ENCODE measurements around the gene TIAM2.
"Not testable (repeated sequence)": the region's sequence is repeated elsewhere in the genome, so short reads cannot be mapped to it uniquely, and the experiment has no call there.

Gene TIAM2

DNA sequence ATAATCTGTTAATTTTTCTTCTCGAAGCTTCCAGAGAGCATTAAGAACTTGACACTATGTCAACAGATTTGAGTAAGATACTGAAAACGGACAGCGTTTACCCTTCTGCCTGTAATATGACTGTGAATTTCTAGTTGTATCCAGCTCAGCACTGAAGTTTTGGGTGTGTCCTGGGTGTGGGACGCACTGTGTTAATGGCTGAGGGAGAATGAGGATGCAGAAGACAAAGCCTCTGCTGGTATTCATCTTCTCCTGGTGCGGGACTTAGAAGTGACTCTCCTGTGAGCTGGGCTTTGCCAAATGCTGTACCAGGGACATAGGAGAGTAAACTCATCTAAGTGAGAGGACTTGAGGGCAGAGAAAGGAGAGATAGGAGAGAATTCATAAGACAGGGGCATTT, 178.4 kb downstream of the TIAM2 start:
- DNase-seq: no peak

- DNase-seq: peak in 2 of 4 experiments; percentile 3 to 4
These were observed 179.6 kb downstream of the TIAM2 start for GRCh38 chr6:155174576-155175211.

DNA sequence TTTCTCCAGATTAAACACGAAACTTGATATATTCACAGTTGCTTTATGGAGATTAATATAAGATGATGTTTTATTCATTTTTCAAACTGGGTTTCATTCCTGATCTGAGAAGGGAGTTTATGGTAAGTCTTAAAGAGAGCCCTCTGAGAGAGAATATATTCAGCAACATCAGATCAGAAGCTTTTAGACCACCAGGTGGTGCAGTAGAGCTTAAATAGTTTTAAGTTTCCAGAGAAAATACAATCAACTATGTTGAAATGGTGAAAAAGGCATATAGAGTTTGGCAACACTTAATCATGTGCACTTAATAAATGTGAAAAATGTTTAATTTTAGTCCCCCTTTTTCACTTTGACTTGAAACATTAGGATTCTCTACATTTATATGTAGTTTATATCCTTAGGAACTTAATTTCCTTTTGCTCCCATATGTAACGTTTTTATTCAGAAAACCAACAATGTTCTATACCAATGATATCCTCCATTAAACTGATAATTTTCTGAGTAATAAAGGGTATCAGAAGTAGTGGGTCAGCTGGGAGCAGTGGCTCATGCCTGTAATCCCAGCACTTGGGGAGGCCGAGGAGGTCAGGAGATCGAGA, 182.3 kb downstream of the TIAM2 start:
- DNase-seq: no peak

DNA sequence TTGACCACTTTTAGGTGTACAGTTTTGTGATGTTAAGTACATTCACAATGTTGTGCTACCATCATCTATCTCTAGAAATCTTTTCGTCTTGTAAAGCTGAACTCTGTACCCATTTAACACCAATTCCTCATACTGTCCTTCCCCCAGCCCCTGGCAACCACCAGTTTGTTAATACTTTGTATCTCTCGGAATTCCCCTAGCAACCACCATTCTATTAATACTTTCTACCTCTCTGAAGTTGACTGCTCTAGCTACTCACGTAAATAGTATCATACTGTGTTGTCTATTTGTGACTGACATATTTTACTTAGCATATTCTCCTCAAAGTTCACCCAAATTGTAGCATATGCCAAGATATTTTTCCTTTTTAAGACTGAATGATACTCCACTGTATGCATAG, 186.4 kb downstream of the TIAM2 start:
- no peak for DNase-seq

DNA sequence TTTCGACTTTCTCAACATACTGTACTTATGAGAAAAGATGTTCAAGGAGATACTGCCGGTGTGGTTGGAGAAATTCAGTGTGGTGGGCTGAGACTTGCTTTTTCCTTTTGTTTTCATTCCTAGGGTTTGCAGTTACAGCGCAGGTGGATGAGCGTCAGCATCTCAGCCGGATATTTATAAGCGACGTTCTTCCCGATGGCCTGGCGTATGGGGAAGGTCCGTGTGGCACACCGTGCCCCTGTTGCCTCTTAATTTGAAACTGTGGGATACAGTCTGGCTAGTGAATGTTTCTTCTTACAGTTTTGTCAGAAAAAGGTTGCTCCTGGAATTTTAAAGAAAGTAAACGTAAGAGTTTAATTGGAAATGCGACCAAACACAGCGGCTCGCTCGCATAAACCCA, 187.0 kb downstream of the TIAM2 start:
- no peak for DNase-seq

- DNase-seq: no peak
These were observed 188.0 kb downstream of the TIAM2 start for GRCh38 chr6:155183095-155183494.

DNA sequence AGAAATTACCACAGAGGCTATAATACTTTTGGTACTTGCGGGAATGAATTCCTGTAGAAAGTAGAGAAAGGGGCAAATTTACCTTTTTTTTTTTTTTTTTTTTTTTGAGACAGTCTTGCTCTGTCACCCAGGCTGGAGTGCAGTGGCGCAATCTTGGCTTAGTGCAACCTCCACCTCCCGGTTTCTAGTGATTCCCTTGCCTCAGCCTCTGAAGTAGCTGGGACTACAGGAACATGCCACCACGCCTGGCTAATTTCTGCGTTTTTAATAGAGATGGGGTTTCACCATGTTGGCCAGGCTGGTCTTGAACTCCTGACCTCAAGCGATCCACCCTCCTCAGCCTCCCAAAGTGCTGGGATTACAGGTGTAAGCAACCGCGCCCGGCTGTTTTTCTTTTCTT, 189.9 kb downstream of the TIAM2 start:
- DNase-seq: not testable (repeated sequence)

DNA sequence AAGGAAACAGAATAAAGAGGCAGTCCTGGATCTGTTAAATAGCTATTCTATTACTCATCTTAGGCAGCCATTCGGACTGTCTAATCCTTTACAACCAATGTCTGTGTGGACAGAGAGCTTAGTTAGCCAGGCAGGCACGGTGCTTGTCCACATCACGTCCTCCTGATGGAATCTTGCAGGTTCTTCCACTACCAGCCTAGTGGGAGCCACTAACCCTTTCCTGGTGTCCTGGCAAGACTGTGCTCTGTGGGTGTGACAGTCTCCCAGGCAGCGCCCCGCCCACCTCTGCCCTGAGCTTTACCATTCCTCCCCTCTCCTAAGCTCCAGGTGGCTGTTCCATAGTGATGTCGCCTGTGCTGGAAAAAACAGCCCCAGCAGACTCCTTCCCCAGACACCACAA, 190.4 kb downstream of the TIAM2 start:
- no peak for DNase-seq

DNA sequence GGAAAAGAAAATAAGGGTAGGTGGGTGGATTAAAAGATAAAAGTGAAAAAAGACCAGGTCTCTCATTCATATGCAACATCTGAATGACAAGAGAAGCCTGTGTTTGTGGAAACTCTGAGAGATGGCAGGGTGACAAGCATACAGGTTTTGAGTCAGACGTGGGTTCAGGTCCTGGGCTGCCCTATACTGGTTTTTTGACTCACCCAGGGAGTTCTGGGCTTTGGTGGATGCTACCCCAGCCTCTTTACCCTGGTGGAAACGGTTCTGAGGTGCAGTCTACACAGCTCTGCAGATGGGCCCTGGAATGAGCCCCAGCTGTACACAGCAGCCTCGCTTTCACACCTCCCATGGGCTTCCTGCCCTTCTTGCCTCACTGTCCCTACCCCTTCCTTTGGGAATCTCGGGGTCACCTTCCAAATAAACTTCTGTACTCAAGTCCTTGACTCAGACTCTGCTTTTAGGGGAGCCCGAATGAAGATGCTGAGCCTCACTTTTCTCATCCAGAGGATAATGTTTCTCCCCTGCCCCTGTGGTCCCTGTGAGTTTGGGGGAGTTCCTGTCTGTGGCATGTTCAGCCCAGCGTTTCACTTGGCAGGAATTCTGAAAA, 191.0 kb downstream of the TIAM2 start:
- DNase-seq: peak in 1 of 4 experiments; percentile 10

DNA sequence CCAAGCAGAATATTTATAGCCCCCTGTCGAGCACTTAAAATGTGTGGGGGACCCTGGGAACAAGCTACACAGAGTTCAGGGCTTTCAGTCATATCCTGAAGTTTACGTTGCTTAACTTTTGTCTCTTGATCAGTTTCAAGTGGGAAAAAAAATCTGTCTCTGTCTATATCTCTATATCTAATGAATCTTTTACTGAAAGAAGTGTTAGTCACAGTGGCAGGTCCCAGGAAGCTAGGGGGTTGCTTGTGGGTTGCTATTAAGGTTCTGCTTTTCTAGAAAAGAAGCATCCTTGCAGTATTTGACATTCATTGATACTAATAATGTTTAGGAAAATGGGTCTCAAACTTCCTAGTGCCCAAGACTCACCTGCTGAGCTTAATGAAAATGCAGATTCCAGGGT, 192.0 kb downstream of the TIAM2 start:
- DNase-seq: no peak

DNA sequence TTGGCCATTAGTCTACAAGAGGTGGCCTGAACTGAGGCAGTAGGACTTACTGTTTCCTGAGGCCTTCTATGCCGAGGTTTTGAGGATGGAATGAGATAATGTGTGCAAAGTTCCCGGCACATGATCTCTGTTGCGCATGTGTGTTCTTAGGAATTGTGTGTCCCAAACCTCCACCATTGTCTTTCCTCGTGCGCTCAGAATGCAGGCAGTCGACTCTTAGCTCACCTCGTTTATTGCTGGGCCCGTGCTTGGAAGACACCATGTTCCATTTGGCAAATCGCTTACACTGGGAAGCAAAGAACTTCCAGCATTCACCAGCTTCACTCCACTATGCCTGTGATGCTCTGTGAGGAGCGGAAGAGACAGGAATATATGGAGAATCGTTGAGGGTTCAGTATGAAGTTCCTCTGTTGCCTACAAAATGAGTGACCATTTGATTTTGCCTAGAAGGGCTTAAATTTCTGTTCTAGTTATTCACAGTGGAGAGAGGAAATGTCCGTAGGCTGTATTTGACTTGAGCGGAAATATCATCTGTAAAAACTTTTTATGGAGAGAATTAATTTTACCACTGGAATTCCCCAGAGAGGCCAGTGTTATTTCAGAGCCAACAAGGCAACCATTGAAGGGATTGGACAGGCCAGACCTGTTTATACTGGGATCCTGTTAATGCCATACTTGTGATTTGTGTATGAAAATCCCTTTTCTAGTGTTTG, 193.0 kb downstream of the TIAM2 start:
- DNase-seq: no peak

DNA sequence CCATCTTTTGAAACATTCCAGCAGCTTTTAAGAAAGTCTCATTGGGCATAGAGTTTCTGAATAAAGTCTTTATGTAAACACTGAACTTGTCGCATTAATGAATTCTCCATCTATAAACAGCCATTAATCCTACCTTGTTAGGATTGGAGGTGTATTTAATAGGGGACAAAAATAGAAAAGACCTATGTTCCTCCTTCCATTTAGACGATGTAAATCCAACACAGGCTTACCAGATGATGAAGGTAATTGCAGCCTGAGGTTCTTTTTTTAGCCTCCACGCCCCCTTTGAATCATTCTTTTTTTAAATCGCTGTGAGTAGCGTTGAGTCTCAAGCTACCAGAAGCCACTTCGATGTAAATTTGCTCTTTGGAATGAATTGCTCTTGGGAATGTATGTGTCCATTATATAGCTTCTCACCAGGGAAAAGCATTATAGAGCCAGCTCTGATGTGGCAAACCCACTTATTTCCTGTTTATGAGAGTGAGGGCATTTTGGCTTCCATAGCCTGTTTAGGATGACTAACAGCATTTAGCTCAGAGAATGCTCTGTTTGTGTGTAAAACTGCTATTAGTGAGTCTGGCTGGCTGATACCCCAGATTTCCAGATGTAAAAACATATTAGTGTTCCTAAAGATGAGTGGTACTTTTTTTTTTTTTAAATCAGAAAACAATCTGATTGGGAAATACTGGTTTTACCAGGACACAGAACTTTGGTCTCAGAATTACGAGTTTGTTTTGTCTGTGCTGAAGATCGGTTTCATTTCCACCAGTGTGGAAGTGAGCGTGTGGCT, 193.8 kb downstream of the TIAM2 start:
- no peak for DNase-seq

DNA sequence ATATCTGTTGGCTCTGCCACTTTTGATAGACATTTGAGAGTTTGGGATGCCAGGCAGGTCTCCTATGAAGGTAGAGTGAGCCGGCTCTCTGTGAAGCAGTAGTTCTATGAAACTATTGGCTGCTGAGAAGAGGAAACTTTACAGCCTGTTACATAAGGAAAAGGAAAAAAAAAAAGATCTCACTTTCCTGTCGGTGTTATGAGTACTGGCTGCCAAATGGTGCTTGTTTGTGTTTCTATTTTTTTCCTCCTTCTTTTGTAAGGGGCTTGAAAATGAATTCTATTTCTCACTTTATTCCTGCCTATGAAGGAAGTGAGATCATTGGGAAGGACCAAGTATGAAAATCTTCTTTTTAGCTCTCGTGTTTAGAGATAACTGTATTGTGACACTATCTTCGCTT, 195.6 kb downstream of the TIAM2 start:
- DNase-seq: no peak

GRCh38 chr6:155193526-155193925, 198.4 kb downstream of the TIAM2 start:
- DNase-seq: no peak

GRCh38 chr6:155194399-155194798, 199.3 kb downstream of the TIAM2 start:
- no peak for DNase-seq

DNA sequence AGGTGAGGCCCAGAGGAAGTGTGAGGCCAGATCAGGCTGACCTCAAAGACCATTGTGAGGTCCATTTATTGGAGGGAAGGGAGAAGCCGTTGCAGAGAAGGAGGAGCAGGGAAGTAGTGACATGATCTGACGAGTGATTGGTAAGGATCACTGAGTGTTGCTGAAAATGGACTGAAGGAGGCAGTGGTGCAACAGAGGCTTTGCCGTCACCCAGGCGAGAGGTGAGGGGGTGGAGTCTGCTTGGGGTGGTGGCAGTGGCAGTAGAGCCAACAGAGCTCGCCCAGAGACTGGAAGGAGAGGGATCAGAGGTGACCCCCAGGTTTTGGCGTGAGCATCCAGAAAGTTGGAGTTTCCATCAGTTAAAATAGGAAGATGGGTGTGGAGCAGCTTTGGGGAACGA, 200.8 kb downstream of the TIAM2 start:
- no peak for DNase-seq

GRCh38 chr6:155196911-155197310, 201.8 kb downstream of the TIAM2 start:
- no peak for DNase-seq

DNA sequence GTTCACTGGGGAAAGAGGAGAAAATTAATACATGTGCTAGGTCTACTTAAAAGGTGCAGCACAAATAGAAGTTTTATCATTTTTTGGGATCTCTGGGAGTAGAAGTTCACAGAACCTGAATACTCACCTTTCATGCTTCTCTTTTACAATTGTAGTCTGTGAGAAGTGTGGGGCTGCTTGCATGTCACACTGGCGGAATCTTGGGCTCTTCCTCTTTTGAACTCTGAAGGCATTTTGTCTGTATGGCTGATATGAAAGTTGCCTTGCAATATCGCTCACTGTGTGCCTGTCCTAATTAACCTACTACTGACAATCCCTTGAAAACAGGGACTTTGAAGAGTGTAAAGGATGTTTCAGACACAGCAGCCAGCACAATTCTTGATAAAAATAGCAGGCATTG, 202.8 kb downstream of the TIAM2 start:
- no peak for DNase-seq

DNA sequence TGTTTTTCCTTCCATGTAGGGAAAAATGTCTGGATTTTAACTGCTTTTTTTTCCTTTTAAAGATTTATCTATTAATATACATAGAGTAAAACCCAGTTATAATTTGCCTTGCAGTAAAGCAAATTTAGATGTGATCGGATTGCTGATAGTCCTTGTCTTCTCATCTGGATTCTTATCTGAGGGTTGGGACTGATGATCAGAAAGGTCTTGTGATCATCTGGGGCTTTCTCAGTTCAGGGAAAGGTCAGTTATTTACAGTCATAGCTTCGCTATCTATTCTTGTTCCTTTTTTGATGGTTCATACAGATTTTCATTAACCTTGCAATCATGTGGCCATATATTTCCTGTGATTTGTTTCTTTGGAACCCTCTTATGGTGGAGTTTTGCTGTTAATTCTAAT, 204.9 kb downstream of the TIAM2 start:
- DNase-seq: no peak

GRCh38 chr6:155201461-155202226, 206.5 kb downstream of the TIAM2 start:
- no peak for DNase-seq

GRCh38 chr6:155207223-155207622, 212.1 kb downstream of the TIAM2 start:
- no peak for DNase-seq

DNA sequence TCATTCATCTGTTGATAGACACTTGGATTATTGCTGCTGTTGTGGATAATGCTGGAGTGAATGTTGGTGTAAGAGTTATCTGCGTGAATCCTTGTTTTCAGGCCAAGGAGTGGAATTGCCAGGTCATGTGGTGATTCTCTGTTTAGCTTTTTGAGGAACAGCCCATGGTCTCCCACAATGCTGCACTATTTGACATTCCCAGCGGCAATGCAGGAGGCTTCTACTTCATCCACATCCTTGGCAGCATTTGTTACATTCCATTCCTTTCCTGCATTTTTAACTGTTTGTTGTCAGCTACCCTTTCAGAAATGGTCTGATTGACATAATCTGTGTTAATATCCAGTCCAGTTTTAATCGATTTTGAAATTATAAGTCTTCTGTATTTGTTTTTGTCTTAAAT, 217.0 kb downstream of the TIAM2 start:
- DNase-seq: no peak

All from activated naive CD4-positive, alpha-beta T cell (primary cell).